IPS-18c (cell line): ENCODE measurements around the gene FCN2.

Experiments used
- H3K4me3 ChIP-seq: 2 replicates; pipeline ENCODE4 v1.7.0; 2013; ENCODE audit warnings: low read depth, mild to moderate bottlenecking, low read length, moderate library complexity; ENCODE audit not compliant: insufficient read depth
- H3K9me3 ChIP-seq: one replicate; pipeline ENCODE4 v1.6.1; 2013; ENCODE audit warnings: mild to moderate bottlenecking, low read length, moderate library complexity; ENCODE audit not compliant: control insufficient read depth, insufficient read depth

The FCN2 gene

GRCh38 chr9:134861595-134862334 lies 18.8 kb upstream of the FCN2 start:
- Histone ChIP-seq H3K4me3 (no peak overlapping the region), H3K9me3 (no peaks in the 10 kb centered on the region)

GRCh38 chr9:134863306-134863902 lies 17.2 kb upstream of the FCN2 start:
- H3K4me3 ChIP-seq, result no peak overlapping the region
- H3K9me3 ChIP-seq, result no peaks in the 10 kb centered on the region

- Histone ChIP-seq H3K9me3 (no peaks in the 10 kb centered on the region), H3K4me3 (no peak overlapping the region)
Measured at GRCh38 chr9:134863941-134864820, 16.4 kb upstream of the FCN2 start.

GRCh38 chr9:134864821-134865190 lies 15.8 kb upstream of the FCN2 start:
- Histone ChIP-seq H3K4me3 (no peak overlapping the region), H3K9me3 (no peaks in the 10 kb centered on the region)

GRCh38 chr9:134867917-134868750 lies 12.5 kb upstream of the FCN2 start:
- no peak overlapping the region for H3K4me3 ChIP-seq
- H3K9me3 ChIP-seq, result no peaks in the 10 kb centered on the region

- Histone ChIP-seq H3K4me3 (no peak overlapping the region), H3K9me3 (no peaks in the 10 kb centered on the region)
Measured at GRCh38 chr9:134868751-134869553, 11.7 kb upstream of the FCN2 start.

GRCh38 chr9:134869554-134870300 lies 10.9 kb upstream of the FCN2 start:
- no peaks in the 10 kb centered on the region for H3K9me3 ChIP-seq
- H3K4me3 ChIP-seq, result no peak overlapping the region

GRCh38 chr9:134870301-134870694 lies 10.3 kb upstream of the FCN2 start:
- Histone ChIP-seq H3K4me3 (no peak overlapping the region), H3K9me3 (no peaks in the 10 kb centered on the region)

- no peak overlapping the region for H3K4me3 ChIP-seq
Measured at GRCh38 chr9:134870746-134871662, 9.6 kb upstream of the FCN2 start.

GRCh38 chr9:134871697-134872340 lies 8.8 kb upstream of the FCN2 start:
- no peaks in the 10 kb centered on the region for H3K9me3 ChIP-seq
- H3K4me3 ChIP-seq, result no peak overlapping the region

More at GRCh38 chr9:134870746-134871662, 9.6 kb upstream of the FCN2 start:
- no peaks in the 10 kb centered on the region for H3K9me3 ChIP-seq

GRCh38 chr9:134872482-134873231 lies 8.0 kb upstream of the FCN2 start:
- Histone ChIP-seq H3K4me3 (no peak overlapping the region), H3K9me3 (no peaks in the 10 kb centered on the region)

- Histone ChIP-seq H3K9me3 (no peaks in the 10 kb centered on the region), H3K4me3 (no peak overlapping the region)
Measured at GRCh38 chr9:134875371-134875770, 5.2 kb upstream of the FCN2 start.

GRCh38 chr9:134877541-134877940 lies 3.1 kb upstream of the FCN2 start:
- Histone ChIP-seq H3K4me3 (no peak overlapping the region), H3K9me3 (peaks cover 2% of the 10 kb centered on the region)
